ENCODE data around the gene KIAA0825.

GRCh38 chr5:94667937-94668336, 49.5 kb upstream of the KIAA0825 start:
- TF ChIP-seq CTCF (conservative IDR thresholded peaks at IDR 0.05; ENCODE audit: low read depth, low read length): no peak
- TF ChIP-seq EZH2 (IDR thresholded peaks at IDR 0.05; ENCODE audit: low read length, unreplicated experiment): no peak

Measured in PC-3 (cell line).